Fibroblast of skin of right quadriceps (primary cell): ENCODE measurements around the gene TMPRSS4.

Experiments used
- DNase-seq: peaks from one replicate; pipeline ENCODE4 v3.0.0-alpha.2; 2013

TMPRSS4 gene

DNA sequence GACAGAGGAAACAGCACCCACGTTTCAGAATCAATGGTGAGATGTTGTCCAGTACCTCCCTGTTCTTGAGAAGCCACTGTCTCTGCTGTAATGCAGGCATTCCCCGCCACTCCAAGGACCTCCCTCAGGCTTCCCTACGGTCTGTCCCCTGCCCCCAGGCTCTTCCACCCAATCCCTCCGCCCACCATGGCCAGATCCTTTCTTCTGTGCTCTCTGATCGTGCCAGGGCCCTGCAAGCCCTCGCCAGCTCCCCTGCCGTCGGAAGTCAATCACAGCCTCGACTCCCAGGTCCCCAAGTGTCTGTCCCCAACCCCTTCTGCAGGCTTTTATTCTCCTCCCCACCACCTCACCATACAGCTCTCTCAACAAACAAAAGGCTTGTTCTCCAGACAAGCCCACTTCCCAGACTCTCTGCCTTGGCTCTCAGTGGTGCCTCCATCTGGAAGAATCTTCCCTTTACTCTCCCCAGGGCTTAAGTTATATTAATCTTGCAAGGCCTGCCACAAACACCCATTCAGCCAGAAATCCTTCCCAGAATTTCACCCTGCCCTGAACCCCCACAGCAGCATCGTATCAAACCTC lies 62.1 kb downstream of the TMPRSS4 start:
- DNase-seq, result no peak

- peak; percentile 12 for DNase-seq
Measured at GRCh38 chr11:118139578-118139977, 62.7 kb downstream of the TMPRSS4 start.

DNA sequence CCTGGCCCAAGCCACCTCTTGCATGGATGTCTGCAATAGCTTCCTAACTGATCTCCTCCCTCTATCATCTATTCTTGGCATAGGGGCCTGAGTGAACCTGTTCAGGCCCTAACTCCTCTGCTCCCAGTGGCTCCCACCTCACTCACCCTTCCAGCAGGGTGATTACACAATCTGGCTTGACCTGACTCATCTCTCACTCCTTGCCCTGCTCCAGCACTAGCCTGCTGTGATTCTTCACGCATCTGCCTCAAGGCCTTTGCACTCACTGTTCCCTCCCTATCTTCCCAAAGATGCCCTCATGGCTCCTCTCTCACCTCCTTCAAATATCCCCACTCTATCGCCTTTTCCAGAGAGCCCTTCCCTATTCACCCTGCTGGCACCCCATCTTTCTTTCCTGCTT lies 65.2 kb downstream of the TMPRSS4 start:
- no peak for DNase-seq

- no peak for DNase-seq
Measured at GRCh38 chr11:118142809-118143208, 65.9 kb downstream of the TMPRSS4 start.

- no peak for DNase-seq
Measured at GRCh38 chr11:118143661-118144185, 66.8 kb downstream of the TMPRSS4 start.

- no peak for DNase-seq
Measured at GRCh38 chr11:118144301-118145268, 67.7 kb downstream of the TMPRSS4 start.

DNA sequence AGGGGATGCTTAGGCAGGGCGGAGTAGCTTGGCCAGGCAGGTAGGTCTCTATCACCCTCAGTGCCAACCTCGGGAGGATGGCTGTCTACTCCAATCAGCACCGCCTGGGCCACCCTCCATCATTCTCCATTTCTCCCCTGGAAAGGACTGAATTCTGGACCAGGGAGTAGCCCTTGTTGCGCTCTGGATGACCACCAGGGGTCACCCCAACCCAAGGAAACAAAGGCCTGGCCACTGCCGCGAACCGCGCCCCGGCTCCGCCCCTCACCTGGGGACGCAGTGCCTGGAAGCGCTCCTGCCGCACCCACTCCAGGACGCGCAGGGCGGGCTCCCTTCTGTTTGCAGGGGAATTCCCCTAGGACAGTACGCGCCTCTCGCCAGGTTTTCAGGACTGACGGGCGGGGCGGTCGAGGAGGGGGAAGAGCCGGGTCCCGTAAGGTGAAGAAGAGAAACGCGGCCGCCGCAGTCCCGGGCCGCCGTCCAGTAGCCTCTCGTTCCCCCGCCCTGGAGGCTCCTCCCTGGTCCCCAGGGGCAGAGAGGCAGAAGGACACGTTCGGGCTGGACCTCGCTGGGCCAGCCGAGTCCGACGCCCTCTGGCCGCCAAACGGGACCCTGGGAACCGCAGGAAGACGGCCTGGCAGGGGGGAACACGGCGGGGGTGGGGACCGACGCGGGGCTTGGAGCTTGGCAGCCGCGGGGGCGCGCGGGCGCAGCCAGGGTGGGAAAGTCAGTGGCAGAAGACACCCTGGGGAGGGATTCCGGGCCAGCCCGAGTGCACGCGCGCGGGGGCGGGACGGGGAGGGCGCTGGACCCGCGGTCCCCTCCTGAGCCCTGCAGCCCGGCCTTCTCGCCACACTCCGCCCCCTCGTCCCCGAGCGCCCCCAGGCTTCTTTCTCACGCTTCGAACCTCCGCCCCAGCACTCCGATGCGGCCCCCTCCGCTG lies 68.7 kb downstream of the TMPRSS4 start:
- DNase-seq, result peak; percentile 48

DNA sequence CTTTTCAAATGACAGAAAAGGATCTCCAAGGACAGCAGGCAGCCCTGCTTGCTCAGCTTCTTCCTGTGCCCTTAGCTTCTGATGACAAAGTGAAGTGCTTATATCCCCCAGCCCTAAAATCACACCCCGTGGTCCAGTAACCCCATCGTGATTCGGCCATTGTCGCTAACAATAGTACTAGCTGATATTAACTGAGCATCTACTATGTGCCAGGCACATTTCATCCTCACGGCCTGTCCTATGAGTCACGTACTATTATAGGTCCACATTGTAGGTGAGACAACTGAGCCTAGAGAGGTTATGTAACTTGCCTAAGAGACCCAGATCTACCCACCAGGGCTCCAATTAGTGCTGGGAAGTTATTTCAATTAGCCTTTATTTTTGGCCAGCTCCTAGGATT lies 69.7 kb downstream of the TMPRSS4 start:
- no peak for DNase-seq

GRCh38 chr11:118147502-118147901 lies 70.6 kb downstream of the TMPRSS4 start:
- DNase-seq, result no peak

- no peak for DNase-seq
Measured at GRCh38 chr11:118148240-118148639, 71.4 kb downstream of the TMPRSS4 start.

DNA sequence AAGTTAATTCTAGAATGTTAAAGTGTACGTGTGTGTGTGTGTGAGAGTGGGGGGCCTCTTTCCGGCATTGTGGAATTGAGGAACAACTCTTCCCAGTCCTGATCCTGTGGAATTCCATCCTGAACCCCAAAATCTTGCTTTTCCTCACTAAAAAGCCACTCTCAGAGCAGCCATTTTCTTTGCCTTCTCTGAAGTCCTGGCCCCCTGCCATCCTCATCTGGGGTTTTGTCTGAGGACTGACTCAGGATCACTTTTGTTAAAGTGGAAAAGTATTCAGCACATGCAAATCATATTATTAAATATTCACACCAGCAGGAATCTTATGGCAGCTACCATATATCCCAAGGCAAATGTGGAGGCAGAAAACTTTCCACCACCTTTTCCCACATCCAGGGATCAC lies 72.0 kb downstream of the TMPRSS4 start:
- no peak for DNase-seq

GRCh38 chr11:118149493-118149892 lies 72.6 kb downstream of the TMPRSS4 start:
- no peak for DNase-seq

GRCh38 chr11:118151431-118151830 lies 74.6 kb downstream of the TMPRSS4 start:
- peak; percentile 24 for DNase-seq

DNA sequence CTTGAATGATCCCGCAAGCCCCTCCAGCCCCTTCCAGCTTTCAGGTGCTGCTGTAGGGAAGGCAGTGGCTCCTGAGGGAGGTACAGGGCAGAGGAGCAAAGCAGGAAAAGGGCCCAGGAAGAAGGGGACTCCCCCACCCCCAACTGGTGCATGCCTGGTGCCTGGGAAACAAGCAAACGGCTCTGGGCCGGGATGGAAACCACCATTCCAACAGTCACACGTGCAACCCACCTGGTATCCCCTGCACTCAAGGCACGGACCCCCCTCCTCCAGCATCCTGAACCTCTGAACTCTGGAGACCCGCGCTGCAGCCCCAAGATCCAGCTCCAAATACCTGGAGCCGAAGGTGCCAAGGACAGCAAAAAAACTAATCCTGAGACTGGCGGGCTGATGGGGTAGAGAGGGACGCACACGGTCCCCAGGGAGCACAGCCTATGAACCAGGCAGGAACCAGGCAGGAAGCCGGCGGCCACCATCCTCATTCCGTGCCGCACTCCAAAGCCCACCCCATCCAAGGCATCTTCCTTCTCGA lies 75.2 kb downstream of the TMPRSS4 start:
- DNase-seq, result no peak

DNA sequence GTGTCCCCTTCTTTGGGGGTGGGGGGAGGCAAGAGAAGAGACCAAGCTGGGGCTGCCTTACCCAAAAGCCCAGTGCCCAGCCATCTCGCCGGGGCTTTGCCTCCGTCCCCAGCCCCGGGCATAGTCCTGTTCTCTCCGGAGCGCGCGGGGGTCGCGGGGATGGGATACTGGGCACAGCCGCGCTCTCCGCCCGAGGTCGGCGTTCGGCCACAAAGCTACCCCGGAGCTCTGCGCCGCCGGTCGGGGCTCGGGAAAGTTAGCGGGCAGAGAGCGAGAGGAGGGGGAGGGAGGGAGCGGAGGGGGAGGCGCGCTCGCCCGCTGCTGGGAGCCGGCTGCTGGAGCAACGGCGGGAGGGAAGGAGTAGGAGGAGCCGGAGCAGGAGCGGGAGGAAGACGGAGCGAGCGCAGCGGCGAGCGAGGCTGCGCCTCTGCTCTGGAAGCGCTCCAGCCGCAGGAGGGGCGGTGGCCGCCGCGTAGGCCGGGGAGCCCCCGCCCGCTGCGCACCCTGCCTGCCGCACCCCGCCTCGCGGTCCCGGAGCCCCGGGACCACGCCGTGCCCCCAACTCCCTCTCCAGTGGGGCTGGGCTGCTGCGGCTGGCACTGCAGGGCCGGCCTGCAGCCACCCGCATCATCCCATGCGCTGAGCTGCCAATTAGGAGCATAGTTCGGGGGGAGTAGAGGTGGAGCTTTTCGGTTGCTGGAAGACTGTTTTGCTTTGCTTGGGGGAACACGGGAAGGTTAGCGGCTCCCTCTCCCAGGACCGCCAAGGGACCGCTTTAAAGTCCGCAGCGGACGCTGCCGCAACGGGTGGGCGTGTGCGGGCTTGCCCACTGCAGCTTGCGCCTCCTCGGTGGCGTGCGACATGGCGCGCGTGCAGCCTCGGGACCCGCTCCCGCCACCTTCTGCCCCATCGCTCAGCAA lies 75.9 kb downstream of the TMPRSS4 start, which contains the start of gene SCN4B:
TSS of gene SCN4B (minus strand) at position 272 of the 920 bp plus-strand sequence. CDS start at position 122, 150 bp downstream.
- DNase-seq, result peak; percentile 55

DNA sequence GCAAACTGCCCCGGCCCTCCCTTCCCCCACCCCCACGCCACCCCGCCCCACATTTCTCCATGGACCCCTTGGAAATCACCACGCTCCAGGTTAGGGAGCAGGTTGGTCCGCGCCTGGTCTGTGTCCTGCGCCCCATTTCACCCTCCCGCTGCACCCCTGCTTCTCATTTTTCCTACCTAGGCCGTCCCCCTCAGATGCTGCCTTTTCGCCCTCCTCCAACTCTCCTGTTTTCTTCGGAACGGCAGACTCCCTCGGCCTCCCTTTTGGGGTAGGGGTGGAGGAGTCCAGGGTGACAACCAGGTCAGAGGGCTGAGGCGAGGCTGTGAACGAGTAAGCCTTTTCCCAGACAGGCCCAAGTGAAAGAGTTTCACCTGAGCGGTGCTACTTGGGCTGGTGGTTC lies 76.6 kb downstream of the TMPRSS4 start:
- no peak for DNase-seq

DNA sequence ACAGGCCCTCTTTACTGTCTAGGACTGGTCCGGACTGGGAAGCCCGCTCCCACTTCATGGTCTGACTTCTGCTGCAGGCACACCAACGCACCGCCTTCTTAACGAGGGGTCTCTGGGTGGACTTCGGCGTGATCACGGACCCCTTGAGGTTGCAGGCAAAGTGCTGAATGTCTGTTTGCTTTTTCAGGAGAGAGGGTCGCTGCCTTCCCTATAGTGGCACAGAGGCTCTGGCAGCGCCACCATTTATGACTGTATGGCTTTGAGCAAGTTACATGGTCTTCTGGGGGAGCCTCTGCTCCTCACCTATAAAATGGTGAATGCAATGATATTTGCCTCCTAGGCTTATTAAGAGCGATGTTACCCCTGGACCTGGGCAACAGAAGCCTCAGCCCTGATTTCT lies 77.1 kb downstream of the TMPRSS4 start:
- no peak for DNase-seq

DNA sequence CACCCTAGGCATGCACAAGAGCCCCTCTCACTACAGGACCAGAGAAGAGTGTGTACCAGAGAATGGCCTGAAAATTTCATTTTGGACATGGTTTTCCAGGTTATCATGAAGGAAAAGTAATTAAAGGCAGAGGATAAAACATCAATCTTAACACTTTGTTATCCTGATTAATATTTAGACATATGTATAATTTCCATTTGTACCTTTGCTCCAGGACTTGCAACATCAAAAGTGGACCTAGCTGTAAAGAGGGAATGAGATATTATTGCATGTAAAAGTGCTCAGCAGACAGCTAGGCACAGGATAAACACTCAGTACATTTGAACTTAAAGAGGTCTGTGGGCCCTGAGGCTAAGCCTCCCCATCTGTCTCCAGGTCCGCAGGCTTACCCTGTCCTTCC lies 77.8 kb downstream of the TMPRSS4 start:
- DNase-seq, result no peak

GRCh38 chr11:118155776-118156530 lies 79.1 kb downstream of the TMPRSS4 start:
- no peak for DNase-seq

- DNase-seq, result no peak
Measured at GRCh38 chr11:118156531-118157185, 79.8 kb downstream of the TMPRSS4 start.
